Islet precursor cell (in vitro differentiated cells): ENCODE measurements around the gene FBXL15.

Source experiments
- DNase-seq: peaks from one replicate; pipeline ENCODE4 v3.0.0-alpha.2; 2018

Gene FBXL15

DNA sequence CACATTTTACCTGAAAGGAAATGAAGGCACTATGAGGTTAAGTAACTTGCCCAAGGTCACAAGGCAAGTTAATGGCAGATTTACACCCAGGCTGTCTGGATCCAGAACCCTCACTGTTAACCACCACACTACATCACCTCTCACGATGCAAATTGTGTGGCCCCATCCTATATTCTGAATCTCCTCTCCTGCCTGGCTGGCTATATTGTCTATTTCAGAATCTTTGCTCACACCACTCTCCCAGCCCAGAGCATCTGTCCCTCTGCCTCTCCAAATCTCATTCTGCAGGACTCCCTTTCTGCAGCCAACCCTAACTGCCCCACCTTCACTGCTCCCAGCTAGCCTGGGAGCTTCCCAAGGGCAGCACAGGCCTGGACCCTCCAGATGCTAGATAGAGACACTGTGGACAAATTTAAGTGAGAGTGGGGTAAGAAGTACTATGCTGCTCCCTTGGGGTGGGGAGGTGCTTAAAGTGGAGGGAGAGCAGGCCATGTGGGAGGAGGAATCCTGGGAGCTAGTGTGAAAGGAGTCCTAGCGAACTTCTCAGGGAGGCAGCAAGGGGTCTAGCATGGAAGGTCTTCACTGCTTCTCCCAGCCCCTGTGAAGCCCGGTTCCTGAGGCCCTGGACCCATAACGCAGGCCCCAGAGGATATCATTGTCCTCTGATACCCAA lies 11.0 kb downstream of the FBXL15 start:
- DNase-seq: peak; percentile 67

DNA sequence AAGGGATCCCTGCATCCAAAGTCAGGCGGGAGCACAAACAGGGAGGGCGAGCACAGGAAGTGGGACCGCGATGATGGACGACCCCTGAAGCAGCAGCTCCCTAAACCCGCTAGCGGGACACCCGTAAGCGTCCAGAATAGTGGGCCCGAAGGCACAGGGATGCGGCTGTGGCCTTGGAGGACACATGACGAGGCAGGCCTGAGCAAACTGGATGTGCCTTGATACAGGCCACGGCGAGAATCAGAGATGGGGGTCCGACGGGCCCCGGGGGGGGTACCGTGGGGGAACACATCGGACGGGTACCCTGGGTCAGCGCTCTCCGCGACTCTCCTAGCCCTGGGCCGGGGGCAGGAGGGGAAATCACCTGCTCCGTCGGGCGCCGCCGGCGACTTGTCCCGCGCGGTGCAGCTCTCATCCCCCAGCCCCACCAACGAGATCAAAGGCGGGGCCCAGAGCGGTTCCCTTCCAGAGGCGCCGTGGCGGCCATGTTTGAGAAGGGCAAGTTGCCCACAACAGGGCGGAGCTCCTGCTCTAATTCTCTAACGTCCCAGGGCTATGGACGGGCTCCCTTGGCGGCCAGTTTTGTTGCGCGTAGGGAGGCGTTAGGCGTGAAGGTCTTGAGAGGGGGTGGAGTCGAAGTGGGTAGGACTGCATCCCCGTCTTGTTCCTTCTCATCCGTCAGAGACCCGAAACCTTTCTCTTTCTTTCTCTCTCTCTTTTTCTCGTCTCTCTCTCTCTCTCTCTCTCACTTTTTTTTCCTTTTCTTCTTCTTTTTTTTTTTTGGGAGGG lies 11.7 kb downstream of the FBXL15 start, which contains the start of gene CUEDC2:
Gene CUEDC2 (minus strand): TSS at position 413 of the 789 bp plus-strand sequence. CDS start 7,386 bp downstream, outside the sequence.
- DNase-seq: peak; percentile 98

DNA sequence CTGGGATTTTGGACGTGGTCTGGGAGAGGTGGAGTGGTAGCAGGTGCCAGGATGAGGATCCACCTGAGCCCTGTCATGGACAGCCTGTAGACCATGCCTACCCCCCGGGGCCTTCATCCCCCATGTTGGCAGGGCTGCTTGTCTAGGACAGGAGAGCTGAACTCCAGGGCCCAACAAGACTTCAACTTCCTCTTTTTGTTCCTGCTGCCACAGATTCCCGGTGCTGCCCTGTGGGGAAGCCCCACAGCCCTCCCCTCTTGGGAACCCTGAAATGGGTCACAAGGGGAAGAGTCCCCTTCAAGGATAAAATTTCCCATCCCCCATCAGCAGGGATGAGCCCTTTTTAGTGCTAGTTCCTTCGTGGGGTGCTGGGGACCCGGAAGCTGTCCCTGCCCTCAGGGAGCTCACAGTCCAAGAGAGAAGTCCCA lies 13.0 kb downstream of the FBXL15 start:
- DNase-seq: no peak

DNA sequence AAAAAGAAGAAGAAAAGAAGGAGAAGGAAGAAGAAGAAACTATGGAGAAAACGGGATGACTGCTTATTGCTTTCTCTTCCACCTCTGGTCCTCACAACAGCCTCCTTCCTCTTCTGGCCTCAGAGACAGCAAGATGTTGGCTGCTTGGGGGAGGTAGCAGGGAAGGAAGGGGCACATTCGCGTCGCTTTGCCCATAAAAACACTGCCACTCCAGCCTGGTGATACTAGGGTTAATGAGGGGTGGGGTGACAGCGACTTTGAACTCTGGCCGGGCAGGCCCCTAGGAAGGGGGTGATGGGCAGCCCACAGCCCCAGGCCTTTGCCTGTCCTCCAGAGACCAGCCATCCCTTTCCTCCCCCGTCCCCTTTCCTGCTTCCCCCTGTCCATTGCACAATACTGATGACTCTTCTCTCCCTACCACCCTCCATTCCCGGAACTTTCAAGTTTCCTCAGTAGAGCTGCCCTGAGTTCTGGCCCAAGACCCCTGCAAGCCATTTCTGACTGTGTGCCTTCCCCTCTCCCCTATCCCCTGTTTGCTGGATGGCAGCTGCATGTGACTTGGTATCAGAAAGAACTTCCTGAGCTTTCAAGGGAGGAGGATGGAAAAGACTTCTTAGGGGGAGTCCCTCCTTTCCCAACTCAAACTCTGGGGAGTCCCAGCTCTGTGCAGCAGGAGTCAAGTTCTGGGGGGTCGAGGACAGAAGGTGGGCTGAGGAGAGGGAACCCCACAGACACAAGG lies 13.9 kb downstream of the FBXL15 start:
- DNase-seq: peak; percentile 57

DNA sequence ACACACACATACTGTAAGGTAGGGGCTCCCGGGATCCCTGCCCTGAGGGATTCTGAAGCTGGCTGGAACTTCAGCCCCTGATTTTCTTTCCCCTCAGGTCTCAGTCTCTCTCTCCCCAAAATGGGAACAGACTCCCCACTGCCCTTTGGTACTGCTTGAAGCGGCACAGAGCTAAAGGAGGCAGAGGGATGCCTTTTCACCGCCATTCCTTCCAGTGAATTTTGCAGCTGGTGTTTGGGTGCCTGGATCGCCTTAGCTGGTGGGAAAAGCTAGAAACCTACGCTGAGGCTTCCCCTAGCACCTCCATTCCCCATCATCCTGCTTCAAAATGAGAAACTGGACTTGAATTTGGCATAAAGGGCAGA lies 14.5 kb downstream of the FBXL15 start:
- no peak for DNase-seq

DNA sequence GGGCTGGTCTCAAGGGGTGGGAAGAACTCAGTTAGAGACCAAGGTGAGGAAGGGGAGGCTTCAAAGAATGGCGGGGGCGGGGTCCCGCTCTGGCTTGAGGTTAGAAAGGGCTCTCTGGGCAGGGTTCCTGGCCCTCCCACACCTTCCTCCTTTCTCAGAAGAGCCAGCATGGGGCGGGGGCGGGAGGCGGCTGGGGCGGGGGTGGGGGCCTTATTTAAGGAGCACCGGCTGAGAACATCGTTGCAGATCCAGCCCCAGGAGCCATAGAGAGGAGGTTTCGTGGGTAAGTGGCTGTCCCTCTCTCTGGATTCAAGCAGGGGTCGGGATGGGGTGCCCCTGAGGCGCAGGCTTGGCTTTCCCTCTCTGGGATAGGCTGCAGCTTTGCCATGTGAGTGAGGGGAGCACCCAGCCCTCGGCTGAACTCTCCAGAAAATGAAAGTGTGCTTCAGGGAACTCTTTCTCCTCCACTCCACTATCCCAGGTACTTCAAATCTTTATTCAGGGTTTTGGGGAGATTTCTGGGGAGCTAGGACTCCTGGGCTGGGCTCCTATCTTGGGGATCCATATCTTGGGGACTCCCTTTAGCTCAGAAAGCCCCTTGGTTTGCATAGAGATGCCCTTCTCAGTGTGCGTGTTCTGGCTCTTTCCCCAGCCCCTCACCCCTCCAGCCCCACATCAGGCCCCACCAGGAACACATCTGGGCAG lies 15.0 kb downstream of the FBXL15 start:
- no peak for DNase-seq

DNA sequence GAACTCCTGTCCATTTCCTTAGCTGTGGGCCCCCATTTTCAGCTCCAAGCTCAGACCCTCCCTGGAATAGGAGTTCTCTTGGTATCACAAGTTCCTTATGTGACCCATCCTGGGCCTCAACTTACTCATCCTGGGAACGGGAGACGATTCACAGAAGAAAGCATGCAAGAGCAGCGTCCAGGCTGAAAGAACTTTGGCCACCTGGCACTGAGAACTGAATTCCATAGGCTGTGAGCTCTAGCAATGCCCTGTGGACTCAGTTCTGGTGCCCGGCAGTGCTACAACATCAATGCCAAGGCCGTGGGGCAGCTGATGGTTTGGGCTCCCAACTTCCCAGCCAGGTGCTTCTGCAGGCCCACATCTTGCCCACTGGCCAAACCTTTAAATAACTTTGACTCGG lies 15.7 kb downstream of the FBXL15 start:
- DNase-seq: no peak

DNA sequence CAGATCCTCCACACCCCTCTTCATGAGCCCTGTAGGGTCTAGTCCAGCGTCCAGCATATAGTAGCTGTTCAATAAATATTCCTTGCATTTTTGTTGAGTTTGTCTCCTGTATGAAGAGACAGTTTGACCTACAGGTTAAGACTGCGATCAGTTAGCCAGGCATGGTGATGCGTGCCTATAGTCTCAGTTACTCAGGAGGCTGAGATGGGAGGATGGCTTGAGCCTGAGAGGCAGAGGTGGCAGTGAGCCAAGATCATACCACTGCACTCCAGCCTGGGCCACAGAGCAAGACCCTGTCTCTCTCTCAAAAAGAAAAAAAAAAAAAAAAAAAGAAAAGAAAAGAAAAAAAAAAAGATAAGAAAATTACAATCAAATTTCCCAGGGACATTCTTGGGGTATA lies 16.9 kb downstream of the FBXL15 start:
- no peak for DNase-seq

DNA sequence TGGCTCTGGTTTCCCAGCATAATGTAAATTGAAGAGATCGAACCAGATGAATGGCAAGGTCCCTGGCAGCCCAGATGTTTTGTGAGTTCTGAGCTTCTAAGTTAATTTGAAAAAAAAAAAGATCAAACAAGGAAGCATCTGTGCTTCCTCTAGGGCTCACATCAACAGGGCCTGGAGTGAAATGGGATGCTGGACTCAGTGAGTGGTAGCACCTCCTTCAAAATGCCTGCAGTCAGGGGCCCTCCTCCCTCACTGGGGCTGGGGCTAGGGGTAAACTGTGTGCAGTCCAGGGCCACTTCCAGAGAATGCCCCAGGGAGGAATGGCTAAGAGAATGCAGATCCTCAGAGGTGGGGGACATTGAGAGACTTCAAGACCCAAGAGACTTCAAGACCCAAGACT lies 17.7 kb downstream of the FBXL15 start:
- no peak for DNase-seq

DNA sequence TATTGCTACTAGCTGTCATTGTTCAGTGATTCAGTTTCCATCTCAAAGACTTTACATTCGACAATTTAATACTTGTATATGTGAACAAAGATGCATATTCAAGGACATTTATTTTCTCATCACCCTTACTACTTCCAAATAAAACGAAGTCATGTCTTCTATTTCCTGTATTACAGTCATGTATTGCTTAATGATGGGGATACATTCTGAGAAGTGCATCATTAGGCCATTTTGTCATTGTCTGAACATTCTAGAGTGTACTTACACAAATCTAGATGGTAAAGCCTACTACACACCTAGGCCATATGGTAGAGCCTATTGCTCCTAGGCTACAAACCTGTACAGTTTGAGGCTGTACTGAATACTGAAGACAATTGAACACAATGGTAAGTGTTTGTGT lies 24.2 kb downstream of the FBXL15 start:
- no peak for DNase-seq

DNA sequence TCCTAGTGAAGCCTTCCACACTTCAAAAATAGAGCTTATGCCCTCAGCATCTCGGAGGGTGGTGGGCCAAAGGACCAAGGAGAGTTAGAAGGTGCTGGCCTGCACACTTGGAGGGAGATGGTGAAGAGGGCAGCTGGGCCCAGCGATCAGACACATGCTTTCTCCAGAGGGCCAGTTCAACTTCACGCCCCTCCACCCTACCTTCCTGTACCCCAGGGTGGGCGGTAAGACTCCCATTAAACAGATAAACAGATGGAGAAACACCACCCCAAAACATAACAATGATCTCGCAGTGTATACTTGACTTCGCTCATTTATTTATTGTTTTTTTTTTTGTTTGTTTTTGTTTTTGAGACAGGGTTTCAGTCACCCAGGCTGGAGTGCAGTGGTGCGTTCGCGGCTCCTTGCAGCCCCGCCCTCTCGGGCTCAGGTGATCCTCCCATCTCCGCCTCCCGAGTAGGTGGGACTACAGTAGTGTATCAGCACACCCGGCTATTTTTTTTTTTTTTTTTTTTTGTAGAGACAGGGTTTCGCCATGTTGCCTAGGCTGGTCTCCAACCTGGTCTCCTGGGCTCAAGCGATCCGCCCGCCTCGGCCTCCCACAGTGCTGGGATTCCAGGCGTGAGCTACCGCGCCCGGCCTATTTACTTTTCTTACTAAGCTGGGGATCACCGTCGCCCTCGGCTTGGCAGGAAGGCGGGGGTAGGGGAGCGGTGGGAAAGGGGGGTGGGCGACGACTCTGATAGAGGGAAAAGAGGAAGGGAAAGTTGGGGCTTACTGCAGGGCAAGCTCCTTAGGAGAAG lies 28.9 kb downstream of the FBXL15 start:
- peak; percentile 90 for DNase-seq

DNA sequence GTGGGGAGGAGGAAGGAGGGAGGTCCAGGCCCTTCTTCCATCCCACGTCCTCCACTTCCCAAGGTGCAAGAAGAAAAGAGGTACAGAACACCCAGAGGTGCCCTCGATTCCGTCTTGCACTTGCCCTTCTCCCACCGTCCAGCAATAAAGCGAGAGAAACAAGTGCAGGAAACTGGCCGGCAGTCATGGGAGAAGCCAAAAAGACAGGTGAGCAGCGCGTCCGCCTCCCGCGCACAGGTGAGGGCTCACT lies 29.4 kb downstream of the FBXL15 start:
- no peak for DNase-seq

DNA sequence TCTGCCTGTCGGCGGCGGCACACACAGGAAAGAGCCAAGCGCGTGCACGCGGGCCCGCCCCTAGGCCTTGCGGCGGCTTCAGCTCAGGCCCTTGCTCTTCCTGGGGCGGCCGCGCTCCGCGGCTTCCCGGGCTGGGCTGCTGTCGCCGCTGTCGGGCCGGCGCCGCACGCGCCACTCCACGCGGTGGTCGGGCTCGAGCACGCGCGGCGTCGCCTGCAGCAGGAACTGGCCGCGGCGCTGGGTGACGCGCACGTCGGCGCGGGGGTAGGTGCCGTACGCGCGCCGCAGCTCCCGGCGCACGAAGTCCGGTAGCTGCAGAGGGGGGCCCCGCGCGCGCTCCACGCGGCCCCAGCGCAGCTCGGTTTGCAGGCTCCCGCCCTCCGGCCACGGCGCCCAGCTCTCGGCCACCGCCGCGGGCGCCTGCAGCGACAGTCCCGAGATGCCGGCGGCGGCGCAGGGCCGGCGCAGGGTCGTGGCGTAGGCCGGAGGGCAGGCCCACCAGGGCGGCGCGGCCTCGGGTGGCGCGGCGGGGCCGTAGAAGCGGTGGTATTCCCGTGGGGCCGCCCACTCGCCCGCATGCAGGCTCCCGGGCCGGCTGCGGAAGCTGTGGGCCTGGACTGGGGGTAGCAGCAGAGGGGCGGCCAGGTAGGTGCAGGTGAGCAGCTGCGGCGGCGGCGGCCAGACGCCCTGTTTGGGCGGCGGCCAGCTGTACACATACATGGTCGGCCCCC lies 29.9 kb downstream of the FBXL15 start:
- DNase-seq: peak; percentile 91

DNA sequence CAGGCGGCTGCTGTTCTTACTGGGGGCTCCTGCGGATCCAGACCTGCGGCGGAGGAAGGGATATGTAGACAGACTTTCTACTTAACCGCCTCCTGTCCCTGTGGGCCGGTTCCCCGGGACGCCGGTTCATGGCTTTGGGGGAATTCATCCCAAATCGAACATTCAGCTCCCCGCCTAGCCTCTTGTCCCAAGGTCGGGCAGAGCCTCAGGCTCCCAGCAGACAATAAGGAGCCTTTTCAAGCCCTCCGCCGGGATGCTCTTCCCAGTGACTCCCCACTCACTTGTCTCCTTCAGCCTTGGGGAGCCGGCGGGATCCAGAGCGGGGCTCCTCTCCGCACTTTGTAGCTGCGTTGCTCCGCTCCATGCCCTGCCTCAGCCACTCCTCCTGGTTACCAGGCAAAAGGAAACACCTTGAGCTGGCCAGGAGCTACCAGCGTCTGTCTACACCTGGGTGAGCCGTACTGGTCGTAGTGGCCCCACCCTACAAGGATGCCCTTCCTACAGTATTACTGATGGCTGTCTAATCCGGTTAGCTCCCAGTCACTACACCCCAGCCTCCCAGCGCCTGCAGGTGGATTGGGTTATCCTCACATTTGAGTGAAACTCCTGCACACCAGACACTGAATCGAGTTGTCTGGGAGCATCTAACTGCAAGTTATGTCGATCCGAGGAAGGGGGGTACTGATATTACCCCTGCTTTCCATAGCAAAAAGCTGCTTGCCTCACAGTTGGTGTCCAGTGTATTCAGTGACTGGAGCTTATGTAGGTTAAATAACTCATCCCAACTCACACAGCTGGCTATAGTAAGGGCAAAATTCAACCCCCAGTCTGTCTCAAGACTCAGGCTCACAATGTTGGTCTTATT lies 30.7 kb downstream of the FBXL15 start, which contains the start of gene C10orf95:
Gene C10orf95 (minus strand): TSS at position 439 of the 865 bp plus-strand sequence. CDS start 450 bp downstream, outside the sequence.
- peak; percentile 65 for DNase-seq

DNA sequence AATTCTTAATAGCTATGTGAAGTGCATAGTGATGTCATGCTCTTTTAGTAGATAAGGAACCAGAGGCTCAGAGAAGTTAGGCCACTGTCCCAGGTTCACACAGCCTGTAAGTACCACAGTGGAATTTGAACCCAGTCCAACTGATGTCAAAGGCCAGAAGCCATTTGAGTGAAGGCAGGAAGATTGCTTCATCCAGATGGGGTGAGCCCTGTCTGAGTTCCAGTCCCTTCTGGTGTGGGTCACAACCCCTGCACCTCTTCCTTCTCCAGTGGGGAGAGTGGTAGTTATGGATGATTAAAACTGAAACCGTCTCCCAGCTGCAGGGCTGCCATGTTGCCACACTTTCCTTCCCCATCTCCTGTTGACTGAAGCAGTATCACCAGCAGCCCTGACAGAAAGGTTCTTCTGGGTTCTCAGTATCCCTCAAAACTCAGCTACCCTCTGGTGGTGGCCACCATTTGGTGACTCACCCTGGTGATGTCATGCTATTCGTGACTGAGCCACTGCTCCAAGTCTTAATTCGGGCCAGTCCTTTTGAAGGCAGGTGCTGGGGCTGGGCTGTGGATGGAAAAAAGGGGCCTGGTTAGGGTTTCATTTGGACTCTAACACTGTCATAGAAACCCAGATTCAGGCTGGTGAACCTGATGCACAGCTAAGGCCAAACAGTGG lies 32.2 kb downstream of the FBXL15 start:
- peak; percentile 79 for DNase-seq

DNA sequence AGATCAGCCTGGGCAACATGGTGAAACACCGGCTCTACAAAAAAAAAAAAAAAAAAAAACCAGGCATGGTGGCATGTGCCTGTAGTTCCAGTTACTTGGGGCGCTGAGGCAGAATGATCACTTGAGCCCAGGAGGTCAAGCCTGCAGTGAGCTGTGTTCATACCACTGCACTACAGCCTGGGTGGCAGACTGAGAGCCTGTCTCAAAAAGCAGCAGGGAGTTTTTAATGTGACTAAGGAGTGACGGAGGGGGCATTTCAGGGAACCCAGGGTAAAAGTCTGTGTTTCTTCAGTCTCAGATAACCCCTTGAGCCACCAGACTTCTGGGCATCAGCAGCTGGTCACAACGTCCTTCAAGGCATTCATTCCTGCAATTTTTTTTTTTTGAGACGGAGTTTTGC lies 32.9 kb downstream of the FBXL15 start:
- peak; percentile 47 for DNase-seq

DNA sequence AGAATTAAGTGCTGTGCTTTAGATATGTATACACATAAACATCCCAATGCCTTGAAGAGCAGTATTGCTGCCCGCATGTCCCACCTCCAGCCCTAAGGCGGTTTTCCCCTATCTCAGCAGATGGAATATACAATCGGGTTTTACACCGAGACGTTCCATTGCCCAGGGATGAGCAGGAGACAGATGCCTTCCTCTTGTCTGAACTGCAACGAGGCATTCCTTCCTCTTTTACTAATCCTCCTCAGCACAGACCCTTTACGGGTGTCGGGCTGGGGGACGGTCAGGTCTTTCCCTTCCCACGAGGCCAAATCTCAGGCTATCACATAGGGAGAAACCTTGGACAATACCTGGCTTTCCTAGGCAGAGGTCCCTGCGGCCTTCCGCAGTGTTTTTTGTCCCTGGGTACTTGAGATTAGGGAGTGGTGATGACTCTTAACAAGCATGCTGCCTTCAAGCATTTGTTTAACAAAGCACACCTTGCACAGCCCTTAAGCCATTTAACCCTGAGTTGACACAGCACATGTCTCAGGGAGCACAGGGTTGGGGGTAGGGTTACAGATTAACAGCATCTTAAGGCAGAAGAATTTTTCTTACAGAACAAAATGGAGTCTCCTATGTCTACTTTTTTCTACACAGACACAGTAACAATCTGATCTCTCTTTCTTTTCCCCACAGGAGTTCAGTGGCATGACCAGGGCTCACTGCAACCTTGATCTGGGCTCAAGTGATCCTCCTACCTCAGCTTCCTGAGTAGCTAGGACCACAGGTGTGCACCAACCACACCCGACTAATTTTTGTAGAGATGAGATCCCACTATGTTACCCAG lies 34.2 kb downstream of the FBXL15 start:
- DNase-seq: peak; percentile 63

DNA sequence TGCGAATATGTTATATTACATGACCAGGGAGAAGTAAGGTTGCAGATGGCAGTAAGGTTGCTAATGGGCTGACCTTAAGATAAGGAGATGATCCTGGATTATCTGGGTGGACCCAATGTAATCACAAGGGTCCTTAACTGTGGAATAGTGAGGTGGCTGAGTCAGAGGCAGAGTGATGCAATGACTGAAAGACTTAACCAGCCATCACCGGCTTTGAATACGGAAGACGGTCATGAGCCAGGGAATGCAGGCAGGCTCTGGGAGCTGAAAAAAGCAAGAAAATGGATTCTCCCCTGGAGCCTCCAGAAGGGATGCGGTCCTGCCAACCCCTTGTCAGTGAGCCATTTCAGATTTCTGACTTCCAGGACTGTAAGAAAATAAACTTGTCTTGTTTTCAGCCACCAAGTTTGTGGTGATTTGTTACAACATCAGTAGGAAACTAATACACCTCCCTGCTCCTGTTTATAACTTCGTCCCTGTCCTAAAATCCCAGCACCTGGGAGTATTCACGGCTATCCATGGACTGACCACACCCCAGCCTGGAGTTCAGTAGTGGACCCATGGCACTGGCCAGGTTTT lies 35.3 kb downstream of the FBXL15 start:
- DNase-seq: peak; percentile 87
